ENCODE data around the gene RABEP1. TPM values are rescaled to one million over a fixed set of nuclear protein-coding genes. Genes with fewer than 3 reads are reported as not detected.

RABEP1 gene
- total and polyA plus RNA-seq, 12 donors: 19.5 to 69.1 (median 56.8) TPM

DNA sequence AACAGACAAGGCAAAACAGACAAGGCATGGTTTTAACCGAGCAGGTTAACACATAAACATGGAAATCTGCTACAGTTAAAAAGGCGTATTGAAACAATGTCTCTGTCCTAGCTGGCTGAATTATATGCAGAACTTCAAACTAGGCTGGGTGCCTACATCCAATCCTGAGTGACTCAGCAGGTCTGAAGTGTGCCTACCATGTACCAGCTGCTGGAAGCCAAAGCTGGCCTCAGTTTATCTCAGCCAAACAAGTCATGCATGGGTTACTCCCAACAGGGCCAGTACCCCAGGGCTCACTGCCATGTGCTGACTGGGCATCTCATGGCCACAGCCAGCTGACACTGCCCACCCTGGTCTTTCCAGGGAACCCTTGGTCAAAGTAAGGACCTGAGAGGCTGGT is 152.9 kb downstream of the RABEP1 start:
- peaks cover 0 to 79% (median 49%) of the 10 kb centered on the region in 9 donors for H3K36me3 ChIP-seq
- intact Hi-C loops (cut with DNase I): loop anchor here in 3 of 10 donors (5.0 to 10.0 kb wide), 2 partner anchors 188 to 190 kb away; no protein-coding TSS in a partner anchor
- TF ChIP-seq, protein P1, sequence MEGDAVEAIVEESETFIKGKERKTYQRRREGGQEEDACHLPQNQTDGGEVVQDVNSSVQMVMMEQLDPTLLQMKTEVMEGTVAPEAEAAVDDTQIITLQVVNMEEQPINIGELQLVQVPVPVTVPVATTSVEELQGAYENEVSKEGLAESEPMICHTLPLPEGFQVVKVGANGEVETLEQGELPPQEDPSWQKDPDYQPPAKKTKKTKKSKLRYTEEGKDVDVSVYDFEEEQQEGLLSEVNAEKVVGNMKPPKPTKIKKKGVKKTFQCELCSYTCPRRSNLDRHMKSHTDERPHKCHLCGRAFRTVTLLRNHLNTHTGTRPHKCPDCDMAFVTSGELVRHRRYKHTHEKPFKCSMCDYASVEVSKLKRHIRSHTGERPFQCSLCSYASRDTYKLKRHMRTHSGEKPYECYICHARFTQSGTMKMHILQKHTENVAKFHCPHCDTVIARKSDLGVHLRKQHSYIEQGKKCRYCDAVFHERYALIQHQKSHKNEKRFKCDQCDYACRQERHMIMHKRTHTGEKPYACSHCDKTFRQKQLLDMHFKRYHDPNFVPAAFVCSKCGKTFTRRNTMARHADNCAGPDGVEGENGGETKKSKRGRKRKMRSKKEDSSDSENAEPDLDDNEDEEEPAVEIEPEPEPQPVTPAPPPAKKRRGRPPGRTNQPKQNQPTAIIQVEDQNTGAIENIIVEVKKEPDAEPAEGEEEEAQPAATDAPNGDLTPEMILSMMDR (IDR thresholded peaks at IDR 0.05): no peak
- H3K27ac ChIP-seq: no peak overlapping the region
- no peaks in the 10 kb centered on the region for H3K27me3 ChIP-seq
- DNase-seq (no peak), ATAC-seq (no peak)
- H3K9me3 ChIP-seq: no peaks in the 10 kb centered on the region
- 94 to 96% methylated on average over 2 of the region's 2 CpGs for WGBS, 2 donors
- peaks cover 5 to 35% (median 24%) of the 10 kb centered on the region in 9 donors for H3K4me1 ChIP-seq
- H3K4me3 ChIP-seq: no peak overlapping the region

Other genes with a start within 250 kb of the RABEP1 start
- gene SLC52A1, start 246.9 kb upstream of the RABEP1 start, total RNA-seq: under 1 TPM in 3 of 10 donors, not detected in 7; 0.11 to 0.14 (median 0.12) TPM
- gene SLC52A1, start 246.9 kb upstream of the RABEP1 start, polyA plus RNA-seq: not detected
- 10 to 100 TPM in 8 of 10 donors, 1 to 10 TPM in 2; 7.6 to 14.6 (median 12.2) TPM for gene ZFP3, start 203.8 kb upstream of the RABEP1 start, total RNA-seq
- 1 to 10 TPM; 3.1 to 4.5 TPM for gene ZFP3, start 203.8 kb upstream of the RABEP1 start, polyA plus RNA-seq
- gene ZNF232, start 170.4 kb upstream of the RABEP1 start, total RNA-seq: 1 to 10 TPM; 2.1 to 5.8 (median 4.4) TPM
- gene ZNF232, start 170.4 kb upstream of the RABEP1 start, polyA plus RNA-seq: 1 to 10 TPM; 3.6 to 4.3 TPM
- 1 to 10 TPM in 2 of 10 donors, under 1 TPM in 7, not detected in 1; 0.05 to 1.6 (median 0.06) TPM for gene USP6, start 166.3 kb upstream of the RABEP1 start, total RNA-seq
- gene USP6, start 166.3 kb upstream of the RABEP1 start, polyA plus RNA-seq: under 1 TPM; 0.01 to 0.07 TPM
- 1 to 10 TPM; 4.0 to 9.1 (median 6.7) TPM for gene ZNF594, start 90.4 kb upstream of the RABEP1 start, total RNA-seq
- gene ZNF594, start 90.4 kb upstream of the RABEP1 start, polyA plus RNA-seq: 1 to 10 TPM; 1.4 to 3.6 TPM
- 1 to 10 TPM in 2 of 10 donors, under 1 TPM in 8; 0.11 to 9.7 (median 0.73) TPM for gene SCIMP, start 47.4 kb upstream of the RABEP1 start, total RNA-seq
- 1 to 10 TPM in 1 of 2 donors, under 1 TPM in 1; 0.15 to 1.0 TPM for gene SCIMP, start 47.4 kb upstream of the RABEP1 start, polyA plus RNA-seq
- 10 to 100 TPM; 23.3 to 41.6 (median 35.3) TPM for gene NUP88, start 137.4 kb downstream of the RABEP1 start, total RNA-seq
- 10 to 100 TPM; 55.5 to 59.7 TPM for gene NUP88, start 137.4 kb downstream of the RABEP1 start, polyA plus RNA-seq
- gene RPAIN, start 137.9 kb downstream of the RABEP1 start, total RNA-seq: 10 to 100 TPM; 22.6 to 36.1 (median 29.0) TPM
- gene RPAIN, start 137.9 kb downstream of the RABEP1 start, polyA plus RNA-seq: 10 to 100 TPM; 30.0 to 47.0 TPM
- 100 to 1,000 TPM; 101 to 144 (median 137) TPM for gene C1QBP, start 156.9 kb downstream of the RABEP1 start, total RNA-seq
- 100 to 1,000 TPM in 1 of 2 donors, 10 to 100 TPM in 1; 59.9 to 159 TPM for gene C1QBP, start 156.9 kb downstream of the RABEP1 start, polyA plus RNA-seq
- 1 to 10 TPM; 4.9 to 8.6 (median 6.7) TPM for gene DHX33, start 186.7 kb downstream of the RABEP1 start, total RNA-seq
- 1 to 10 TPM; 3.0 to 4.1 TPM for gene DHX33, start 186.7 kb downstream of the RABEP1 start, polyA plus RNA-seq
- gene DERL2, start 203.9 kb downstream of the RABEP1 start, total RNA-seq: 10 to 100 TPM; 18.4 to 41.7 (median 27.2) TPM
- 10 to 100 TPM; 41.9 to 57.2 TPM for gene DERL2, start 203.9 kb downstream of the RABEP1 start, polyA plus RNA-seq
- gene MIS12, start 204.3 kb downstream of the RABEP1 start, total RNA-seq: 10 to 100 TPM in 3 of 10 donors, 1 to 10 TPM in 7; 6.6 to 13.2 (median 9.4) TPM
- 10 to 100 TPM in 1 of 2 donors, 1 to 10 TPM in 1; 9.5 to 13.0 TPM for gene MIS12, start 204.3 kb downstream of the RABEP1 start, polyA plus RNA-seq

All from heart right ventricle (tissue), 16 donors.